GM21619 (cell line): ENCODE data around the gene TMEM236.

Experiments
- ATAC-seq: cut with Tn5 transposase; IDR thresholded peaks from one replicate; pipeline ENCODE4 v1.9.1; 2021; ENCODE audit not compliant: unreplicated experiment

TMEM236 gene

GRCh38 chr10:17817790-17818189, 65.8 kb downstream of the TMEM236 start:
- no peak for ATAC-seq

- ATAC-seq: no peak
Measured at GRCh38 chr10:17819836-17820235, 67.8 kb downstream of the TMEM236 start.

- ATAC-seq: no peak
Measured at GRCh38 chr10:17820943-17821342, 68.9 kb downstream of the TMEM236 start.

GRCh38 chr10:17821893-17822292, 69.9 kb downstream of the TMEM236 start:
- ATAC-seq: no peak

- ATAC-seq: no peak
Measured at GRCh38 chr10:17831341-17831740, 79.3 kb downstream of the TMEM236 start.

GRCh38 chr10:17831896-17832295, 79.9 kb downstream of the TMEM236 start:
- no peak for ATAC-seq

GRCh38 chr10:17833656-17834055, 81.7 kb downstream of the TMEM236 start:
- no peak for ATAC-seq

GRCh38 chr10:17835688-17836087, 83.7 kb downstream of the TMEM236 start:
- ATAC-seq: no peak

GRCh38 chr10:17836942-17837341, 84.9 kb downstream of the TMEM236 start:
- ATAC-seq: no peak

- ATAC-seq: no peak
Measured at GRCh38 chr10:17838080-17838648, 86.2 kb downstream of the TMEM236 start.

GRCh38 chr10:17841050-17841449, 89.0 kb downstream of the TMEM236 start:
- no peak for ATAC-seq

- no peak for ATAC-seq
Measured at GRCh38 chr10:17842641-17843040, 90.6 kb downstream of the TMEM236 start.

- ATAC-seq: no peak
Measured at GRCh38 chr10:17847585-17848296, 95.7 kb downstream of the TMEM236 start.

- no peak for ATAC-seq
Measured at GRCh38 chr10:17848646-17849045, 96.6 kb downstream of the TMEM236 start.
